HG03571 (cell line): ENCODE results near the gene SHMT1.

Source experiments
- ATAC-seq: cut with Tn5 transposase; IDR thresholded peaks from one replicate; pipeline ENCODE4 v1.9.1; 2021; ENCODE audit not compliant: unreplicated experiment

The SHMT1 gene

DNA sequence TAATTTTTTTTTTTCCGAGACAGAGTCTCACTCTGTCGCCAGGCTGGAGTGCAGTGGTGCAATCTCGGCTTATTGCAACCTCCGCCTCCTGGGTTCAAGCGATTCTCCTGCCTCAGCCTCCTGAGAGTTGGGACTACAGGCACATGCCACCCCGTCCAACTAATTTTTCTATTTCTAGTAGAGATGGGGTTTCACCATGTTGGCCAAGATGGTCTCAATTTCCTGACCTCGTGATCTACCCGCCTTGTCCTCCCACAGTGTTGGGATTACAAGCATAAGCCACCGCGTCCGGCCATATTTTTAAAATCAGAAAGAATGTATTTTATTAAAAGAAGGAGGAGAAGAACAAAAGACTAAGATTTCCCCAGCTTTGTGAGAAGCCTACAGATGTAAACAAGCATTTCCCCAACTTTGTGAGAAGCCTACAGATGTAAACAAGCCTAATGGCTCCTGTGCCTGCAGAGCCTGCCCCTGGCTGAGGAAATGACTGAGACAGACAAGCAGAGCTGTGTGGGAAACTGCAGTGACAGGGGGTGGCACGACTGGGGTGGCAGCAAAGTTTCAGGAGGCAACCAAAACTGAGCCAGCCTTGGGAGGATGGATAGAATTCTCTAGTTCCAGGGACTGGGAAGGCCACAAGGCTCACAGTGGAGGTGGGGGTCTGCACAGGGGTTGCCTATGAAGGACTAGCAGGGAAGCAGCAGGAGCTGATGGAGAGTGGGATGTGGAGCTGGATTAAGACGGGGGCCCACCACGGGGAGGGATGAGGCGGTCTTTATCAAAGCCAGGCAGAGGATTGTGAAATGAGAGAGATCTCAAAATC, 71.4 kb downstream of the SHMT1 start:
- no peak for ATAC-seq

DNA sequence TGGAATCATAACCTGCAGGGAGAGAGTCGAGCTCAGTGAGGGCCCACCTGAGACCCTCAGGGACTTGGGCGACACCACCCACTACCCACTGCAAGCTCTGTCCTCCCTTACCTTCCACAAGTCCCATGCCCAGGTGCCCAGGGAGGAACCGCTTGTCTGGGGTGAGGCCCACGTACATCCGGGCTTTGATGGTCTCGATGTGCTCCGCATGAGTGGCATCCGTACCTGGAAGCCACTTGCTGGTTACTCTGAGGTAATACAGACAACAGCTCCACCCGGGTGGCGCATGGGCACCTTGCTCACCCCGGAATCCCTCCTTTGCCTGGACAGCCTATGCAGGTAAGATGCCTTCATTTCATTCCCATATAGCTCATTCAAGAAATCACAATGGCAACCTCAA, 78.1 kb downstream of the SHMT1 start:
- ATAC-seq: no peak

DNA sequence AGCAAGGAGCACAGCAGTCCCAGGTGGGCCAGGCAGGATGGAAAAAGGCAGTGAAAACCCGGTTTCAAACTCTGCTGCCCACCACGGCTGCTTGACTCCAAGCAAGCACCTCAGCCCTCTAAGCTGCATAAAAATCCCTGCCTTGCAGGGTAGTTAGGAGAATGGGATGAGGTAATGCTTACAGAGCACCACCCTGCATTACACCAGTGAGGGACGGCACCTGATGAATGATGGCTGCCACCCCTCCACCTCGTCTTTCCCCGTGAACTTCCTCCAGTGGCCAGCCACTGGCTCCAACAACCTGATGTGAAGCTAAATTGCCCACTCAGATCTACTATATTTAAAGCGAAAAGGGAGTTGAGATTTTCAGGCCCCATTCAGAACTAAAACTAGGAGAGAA, 81.6 kb downstream of the SHMT1 start:
- ATAC-seq: no peak

DNA sequence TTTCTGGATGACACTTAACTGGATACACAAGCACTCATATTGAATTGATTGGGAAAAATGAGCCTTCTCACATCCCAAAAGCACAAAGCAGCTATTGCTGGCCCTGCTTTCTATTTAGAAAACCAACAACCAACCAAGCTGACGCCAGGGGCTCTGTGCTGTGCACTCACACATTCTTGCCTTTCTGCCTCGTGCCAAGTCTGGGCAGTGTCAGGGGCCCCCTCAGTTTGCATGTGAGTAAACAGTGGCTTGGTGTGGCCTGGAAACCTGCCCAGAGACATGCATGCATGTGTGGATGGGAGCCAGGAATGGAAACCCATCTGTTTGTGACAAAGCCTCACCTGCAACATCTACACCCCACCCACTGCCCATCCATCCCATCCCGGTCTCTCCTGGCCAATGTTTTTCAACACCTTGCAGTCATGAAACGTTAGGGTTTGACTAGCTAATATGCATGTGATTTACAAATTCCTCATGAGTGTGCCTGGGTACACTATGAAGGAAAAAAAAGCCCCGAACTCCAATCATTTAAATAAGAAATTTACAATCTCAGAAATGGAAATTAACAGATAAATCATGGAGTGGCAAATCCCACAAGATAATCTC, 82.5 kb downstream of the SHMT1 start:
- ATAC-seq: no peak

DNA sequence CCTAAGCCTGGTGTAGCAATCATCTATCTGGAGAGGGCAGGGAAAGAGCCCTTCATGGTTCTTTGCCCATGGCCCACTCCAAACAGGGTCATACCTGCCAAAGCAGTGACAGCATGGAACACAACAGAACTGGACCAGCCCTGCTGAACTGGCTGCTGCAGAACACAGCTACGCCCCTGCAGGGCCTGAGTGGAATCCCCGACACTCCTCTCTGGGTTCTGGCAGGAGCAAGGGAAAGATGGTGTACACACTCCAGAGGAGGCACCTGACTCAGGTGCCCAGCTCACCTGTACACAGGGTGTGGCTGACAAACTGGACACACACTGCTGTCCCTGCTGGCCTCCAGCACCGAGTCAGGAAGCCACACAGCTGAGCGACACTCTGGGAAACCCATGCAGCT, 83.1 kb downstream of the SHMT1 start:
- no peak for ATAC-seq

GRCh38 chr17:18278867-18279266, 84.5 kb downstream of the SHMT1 start:
- ATAC-seq: no peak
